ENCODE data around the gene DAD1.

GRCh38 chr14:22539831-22540230, 49.2 kb downstream of the DAD1 start:
- TF ChIP-seq, protein P1, sequence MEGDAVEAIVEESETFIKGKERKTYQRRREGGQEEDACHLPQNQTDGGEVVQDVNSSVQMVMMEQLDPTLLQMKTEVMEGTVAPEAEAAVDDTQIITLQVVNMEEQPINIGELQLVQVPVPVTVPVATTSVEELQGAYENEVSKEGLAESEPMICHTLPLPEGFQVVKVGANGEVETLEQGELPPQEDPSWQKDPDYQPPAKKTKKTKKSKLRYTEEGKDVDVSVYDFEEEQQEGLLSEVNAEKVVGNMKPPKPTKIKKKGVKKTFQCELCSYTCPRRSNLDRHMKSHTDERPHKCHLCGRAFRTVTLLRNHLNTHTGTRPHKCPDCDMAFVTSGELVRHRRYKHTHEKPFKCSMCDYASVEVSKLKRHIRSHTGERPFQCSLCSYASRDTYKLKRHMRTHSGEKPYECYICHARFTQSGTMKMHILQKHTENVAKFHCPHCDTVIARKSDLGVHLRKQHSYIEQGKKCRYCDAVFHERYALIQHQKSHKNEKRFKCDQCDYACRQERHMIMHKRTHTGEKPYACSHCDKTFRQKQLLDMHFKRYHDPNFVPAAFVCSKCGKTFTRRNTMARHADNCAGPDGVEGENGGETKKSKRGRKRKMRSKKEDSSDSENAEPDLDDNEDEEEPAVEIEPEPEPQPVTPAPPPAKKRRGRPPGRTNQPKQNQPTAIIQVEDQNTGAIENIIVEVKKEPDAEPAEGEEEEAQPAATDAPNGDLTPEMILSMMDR (conservative IDR thresholded peaks at IDR 0.05; ENCODE audit: low read length), result 0 out of 2 replicates have a peak, but pooled peaks have one; percentile 22
- no peak for TF ChIP-seq EZH2phosphoT487 (IDR thresholded peaks at IDR 0.05; ENCODE audit: borderline replicate concordance, low read depth, low read length)

Measured in OCI-LY7 (cell line).